ELR (cell line): ENCODE results near the gene HILPDA.
"Not testable (repeated sequence)": the region's sequence is repeated elsewhere in the genome, so short reads cannot be mapped to it uniquely, and the experiment has no call there.

Experiments
- DNase-seq: peaks from one replicate; pipeline ENCODE4 v3.0.0-alpha.2; 2015; ENCODE audit warnings: low read depth

HILPDA gene

GRCh38 chr7:128431754-128432153, 23.9 kb upstream of the HILPDA start:
- DNase-seq: no peak

GRCh38 chr7:128434413-128435326, 21.0 kb upstream of the HILPDA start:
- DNase-seq: no peak

GRCh38 chr7:128435327-128435686, 20.4 kb upstream of the HILPDA start:
- no peak for DNase-seq

GRCh38 chr7:128437426-128438332, 18.0 kb upstream of the HILPDA start:
- no peak for DNase-seq

GRCh38 chr7:128442356-128442755, 13.3 kb upstream of the HILPDA start:
- no peak for DNase-seq

- no peak for DNase-seq
Observed at GRCh38 chr7:128443831-128444600, 11.7 kb upstream of the HILPDA start.

GRCh38 chr7:128446306-128446705, 9.4 kb upstream of the HILPDA start:
- DNase-seq: no peak

GRCh38 chr7:128447941-128448564, 7.6 kb upstream of the HILPDA start:
- DNase-seq: no peak

- no peak for DNase-seq
Observed at GRCh38 chr7:128448751-128449302, 6.9 kb upstream of the HILPDA start.

GRCh38 chr7:128450409-128450808, 5.3 kb upstream of the HILPDA start:
- DNase-seq: no peak

- DNase-seq: no peak
Observed at GRCh38 chr7:128450913-128451312, 4.8 kb upstream of the HILPDA start.

GRCh38 chr7:128452552-128452951, 3.1 kb upstream of the HILPDA start:
- no peak for DNase-seq

- no peak for DNase-seq
Observed at GRCh38 chr7:128453836-128454804, 1.6 kb upstream of the HILPDA start.

GRCh38 chr7:128454808-128455542, 703 bp upstream of the HILPDA start:
- peak; percentile 42 for DNase-seq

GRCh38 chr7:128456255-128456725, 612 bp downstream of the HILPDA start:
- peak; percentile 19 for DNase-seq

GRCh38 chr7:128457385-128457784, 1.7 kb downstream of the HILPDA start:
- DNase-seq: not testable (repeated sequence)

GRCh38 chr7:128458956-128459355, 3.3 kb downstream of the HILPDA start:
- no peak for DNase-seq

GRCh38 chr7:128459394-128459878, 3.8 kb downstream of the HILPDA start:
- peak; percentile 69 for DNase-seq

GRCh38 chr7:128462460-128462859, 6.8 kb downstream of the HILPDA start:
- no peak for DNase-seq
